PC-3 (cell line): ENCODE data around the gene CHST11.

Experiments
- EZH2phosphoT487 ChIP-seq: fragments of 300-600 bp; sonication (generic); IDR thresholded peaks from 2 replicates; pipeline ENCODE4 v1.6.1; 2018; ENCODE audit warnings: mild to moderate bottlenecking, antibody characterized with exemption, low read length, borderline replicate concordance
- TF ChIP-seq, protein P1 (sequence below): fragments of 300-600 bp; sonication (generic); conservative IDR thresholded peaks from 2 replicates; pipeline ENCODE4 v1.5.1; 2017; ENCODE audit warnings: antibody characterized with exemption, low read depth, mild to moderate bottlenecking, low read length

DNA sequence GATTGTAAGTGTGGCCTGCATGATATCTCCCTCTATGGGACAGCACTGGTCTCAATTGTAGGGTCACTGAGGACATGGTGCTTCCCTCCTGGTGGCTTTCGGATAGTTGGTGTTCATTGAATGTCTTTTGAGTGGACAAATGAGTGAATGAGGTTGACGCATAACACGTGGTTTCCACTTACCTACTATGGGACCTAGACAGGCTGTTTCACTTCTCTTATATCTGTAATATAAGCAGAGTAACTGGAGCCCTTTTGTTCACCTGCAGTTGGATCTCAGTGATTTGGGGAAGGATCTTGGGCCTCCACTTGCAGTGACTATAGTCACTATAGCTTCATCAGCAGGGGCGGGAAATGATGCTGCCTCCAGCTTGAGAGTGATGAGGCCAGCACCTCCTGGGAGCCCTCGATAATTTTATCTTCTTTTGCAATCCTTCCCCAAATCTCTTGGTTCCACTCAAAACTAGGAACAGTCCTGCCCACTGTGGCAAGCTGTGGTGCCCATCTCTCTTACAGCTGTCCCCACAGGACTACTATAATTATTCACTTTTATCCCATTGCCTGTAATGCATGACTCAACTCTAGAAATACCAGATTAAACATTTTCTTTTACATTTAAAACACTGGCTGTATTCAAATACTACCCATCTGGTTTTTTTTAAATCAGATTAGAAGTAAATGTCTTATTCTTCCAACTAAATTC lies 242.9 kb downstream of the CHST11 start:
- TF ChIP-seq, protein P1, sequence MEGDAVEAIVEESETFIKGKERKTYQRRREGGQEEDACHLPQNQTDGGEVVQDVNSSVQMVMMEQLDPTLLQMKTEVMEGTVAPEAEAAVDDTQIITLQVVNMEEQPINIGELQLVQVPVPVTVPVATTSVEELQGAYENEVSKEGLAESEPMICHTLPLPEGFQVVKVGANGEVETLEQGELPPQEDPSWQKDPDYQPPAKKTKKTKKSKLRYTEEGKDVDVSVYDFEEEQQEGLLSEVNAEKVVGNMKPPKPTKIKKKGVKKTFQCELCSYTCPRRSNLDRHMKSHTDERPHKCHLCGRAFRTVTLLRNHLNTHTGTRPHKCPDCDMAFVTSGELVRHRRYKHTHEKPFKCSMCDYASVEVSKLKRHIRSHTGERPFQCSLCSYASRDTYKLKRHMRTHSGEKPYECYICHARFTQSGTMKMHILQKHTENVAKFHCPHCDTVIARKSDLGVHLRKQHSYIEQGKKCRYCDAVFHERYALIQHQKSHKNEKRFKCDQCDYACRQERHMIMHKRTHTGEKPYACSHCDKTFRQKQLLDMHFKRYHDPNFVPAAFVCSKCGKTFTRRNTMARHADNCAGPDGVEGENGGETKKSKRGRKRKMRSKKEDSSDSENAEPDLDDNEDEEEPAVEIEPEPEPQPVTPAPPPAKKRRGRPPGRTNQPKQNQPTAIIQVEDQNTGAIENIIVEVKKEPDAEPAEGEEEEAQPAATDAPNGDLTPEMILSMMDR = no peak
- no peak for TF ChIP-seq EZH2phosphoT487
